GM18909 (cell line): Measurements from ENCODE around the gene ZNF280C.
"Not testable (repeated sequence)": the region's sequence is repeated elsewhere in the genome, so short reads cannot be mapped to it uniquely, and the experiment has no call there.

Experiments
- ATAC-seq: cut with Tn5 transposase; IDR thresholded peaks from one replicate; pipeline ENCODE4 v1.9.1; 2021; ENCODE audit warnings: mild to moderate bottlenecking; ENCODE audit not compliant: unreplicated experiment, poor library complexity

Gene ZNF280C

GRCh38 chrX:130263016-130263415, 5.7 kb downstream of the ZNF280C start:
- no peak for ATAC-seq

DNA sequence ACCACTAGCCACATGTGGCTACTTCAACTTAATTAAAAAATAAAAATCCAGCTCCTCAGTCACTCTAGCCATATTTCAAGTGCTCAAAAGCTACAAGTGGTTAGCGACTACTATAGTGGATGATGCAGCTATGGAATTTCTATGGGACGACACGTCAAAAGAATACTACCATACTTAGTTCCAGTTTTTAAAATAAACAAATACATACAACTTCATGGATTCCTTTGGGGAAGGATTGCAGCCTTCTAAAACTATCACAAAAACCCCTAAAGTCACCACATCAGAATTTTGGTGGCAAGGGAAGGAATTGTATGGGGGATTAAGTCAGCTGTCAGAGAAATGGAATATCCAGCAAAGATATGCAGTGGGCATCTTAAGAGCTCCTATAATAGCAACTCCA, 6.5 kb downstream of the ZNF280C start:
- no peak for ATAC-seq

GRCh38 chrX:130261296-130261893, 7.3 kb downstream of the ZNF280C start:
- ATAC-seq, result no peak

GRCh38 chrX:130260316-130260715, 8.4 kb downstream of the ZNF280C start:
- no peak for ATAC-seq

DNA sequence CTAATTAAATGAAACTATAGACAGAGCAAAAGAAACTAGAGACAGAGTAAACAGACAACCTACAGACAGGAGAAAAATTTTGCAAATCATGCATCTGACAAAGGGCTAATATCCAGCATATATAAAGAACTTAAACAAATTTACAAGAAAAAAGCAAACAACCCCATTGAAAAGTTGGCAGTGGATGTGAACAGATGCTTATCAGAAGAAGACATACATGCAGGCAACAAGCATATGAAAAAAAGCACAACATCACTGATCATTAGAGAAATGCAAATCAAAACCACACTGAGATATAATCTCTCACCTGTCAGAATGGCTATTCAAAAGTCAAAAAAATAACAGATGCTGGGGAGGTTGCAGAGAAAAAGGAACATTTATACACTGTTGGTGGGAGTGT, 14.8 kb downstream of the ZNF280C start:
- no peak for ATAC-seq

DNA sequence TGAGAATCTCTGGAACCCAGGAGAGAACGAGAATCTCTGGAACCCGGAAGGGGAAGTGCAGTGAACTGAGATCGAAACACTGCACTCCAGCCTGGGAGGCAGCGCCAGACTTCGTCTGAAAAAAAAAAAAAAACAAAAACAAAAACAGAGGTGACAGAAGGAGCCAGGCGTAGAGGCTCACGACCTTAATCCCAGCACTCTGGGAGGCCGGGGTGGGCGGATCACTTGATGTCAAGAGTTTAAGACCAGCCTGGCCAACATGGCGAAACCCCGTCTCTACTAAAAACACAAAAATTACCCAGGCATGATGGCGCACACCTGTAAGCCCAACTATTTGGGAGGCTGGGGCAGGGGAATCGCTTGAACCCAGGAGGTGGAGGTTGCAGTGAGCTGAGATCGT, 17.0 kb downstream of the ZNF280C start:
- ATAC-seq, result no peak

DNA sequence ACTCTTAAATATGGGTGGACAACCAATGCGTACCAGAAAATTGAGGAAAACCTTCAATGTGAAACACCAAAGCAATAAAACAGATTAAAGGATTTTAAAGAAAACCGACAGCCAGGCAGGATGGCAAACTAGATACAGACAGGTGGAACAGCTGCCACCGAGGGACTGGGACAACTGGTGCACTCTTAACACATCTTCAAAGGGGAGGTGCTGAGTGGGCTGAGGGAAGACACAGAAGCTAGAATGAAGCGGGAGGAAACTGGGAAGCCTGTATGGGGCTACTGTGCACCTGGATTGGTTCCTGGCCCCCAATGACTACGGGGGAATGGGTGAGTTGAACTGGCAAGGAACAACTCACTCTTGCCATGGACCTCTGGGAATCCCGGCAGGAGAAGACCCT, 20.7 kb downstream of the ZNF280C start:
- ATAC-seq, result no peak

DNA sequence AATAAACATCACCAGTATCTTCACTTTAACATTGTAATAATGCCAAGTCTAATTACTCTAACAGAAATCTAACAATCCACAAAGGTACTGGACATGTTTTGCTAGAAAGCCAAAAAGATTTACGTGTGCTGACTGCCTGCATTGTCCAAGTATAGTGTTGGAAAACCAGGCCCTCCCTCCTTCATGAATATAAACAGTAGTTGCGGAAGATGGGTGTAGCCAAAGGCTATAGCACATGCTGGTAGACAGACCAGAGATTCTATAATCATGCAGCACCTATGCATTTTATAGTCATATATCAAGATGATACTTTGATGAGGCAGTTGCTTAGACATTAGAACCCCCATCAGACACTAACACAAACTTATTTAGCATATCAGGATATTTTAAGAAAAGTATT, 22.6 kb downstream of the ZNF280C start:
- no peak for ATAC-seq

DNA sequence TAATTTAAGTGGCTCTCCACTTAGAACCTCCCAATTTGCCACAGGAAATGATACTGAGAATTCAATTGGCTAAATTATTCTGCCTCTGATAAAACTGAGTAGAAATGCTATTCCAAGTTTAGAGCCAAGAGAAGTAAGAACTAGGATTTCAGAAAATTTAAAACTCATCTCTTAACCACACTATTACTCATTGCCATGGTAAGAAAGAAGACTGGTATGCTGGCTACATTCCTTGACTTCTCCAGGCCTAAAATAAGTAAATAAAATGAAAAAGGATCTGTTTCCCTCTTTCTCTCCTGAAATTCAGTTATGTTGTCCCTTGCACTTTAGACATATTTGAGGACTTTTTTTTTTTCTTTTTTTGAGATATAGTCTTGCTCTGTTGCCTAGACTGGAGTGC, 23.3 kb downstream of the ZNF280C start:
- ATAC-seq, result no peak

DNA sequence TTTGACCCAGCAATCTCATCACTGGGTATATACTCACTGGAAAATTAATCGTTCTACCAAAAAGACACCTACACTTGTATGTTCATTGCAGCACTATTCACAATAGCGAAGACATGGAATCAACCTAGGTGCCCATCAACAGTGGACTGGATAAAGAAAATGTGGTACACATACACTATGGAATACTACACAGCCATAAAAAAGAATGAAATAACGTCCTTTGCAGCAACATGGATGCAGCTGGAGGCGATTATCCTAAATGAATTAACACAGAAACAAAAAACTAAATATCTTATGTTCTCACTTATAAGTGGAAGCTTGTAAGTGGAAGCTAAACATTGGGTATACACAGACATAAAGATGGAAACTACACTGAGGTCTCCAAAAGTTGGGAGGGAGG, 37.5 kb downstream of the ZNF280C start:
- ATAC-seq, result not testable (repeated sequence)

DNA sequence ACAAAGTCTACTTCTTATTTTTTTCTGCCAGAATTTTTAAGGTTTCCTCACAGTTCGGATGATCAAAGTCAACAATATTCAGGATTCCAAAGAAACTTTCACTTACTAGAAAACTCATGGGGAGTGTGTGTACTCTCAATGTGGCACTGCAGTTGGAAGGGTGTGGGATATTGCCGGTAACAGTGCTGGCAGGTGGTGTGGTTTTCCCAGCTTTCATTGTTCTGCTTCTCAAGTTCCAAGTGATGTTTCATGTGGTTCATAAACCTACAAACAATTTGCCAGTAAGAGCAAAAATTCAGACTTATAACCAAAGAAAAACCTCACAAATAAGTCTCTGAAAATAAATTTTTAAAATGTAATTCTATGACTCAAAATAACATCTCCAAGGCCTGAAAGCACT, 39.8 kb downstream of the ZNF280C start:
- ATAC-seq, result no peak

GRCh38 chrX:130224810-130225209, 43.9 kb downstream of the ZNF280C start:
- ATAC-seq, result no peak

DNA sequence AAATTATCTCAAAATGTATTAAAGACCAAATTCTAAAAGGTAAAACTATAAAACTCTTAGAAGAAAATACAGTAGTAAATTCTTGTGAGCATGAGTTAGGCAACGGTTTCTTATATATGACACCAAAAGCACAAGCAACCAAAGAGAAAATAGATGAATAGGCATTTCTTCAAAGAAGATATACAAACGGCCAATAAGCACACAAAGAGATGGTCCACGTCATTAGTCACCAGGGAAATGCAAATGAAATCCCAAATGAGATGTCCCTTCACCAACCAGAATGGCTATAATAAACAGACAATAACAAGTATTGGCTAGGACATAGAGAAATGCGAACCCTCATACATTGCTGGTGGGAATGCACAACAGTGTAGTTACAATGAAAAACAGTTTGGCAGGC, 52.4 kb downstream of the ZNF280C start:
- ATAC-seq, result no peak

DNA sequence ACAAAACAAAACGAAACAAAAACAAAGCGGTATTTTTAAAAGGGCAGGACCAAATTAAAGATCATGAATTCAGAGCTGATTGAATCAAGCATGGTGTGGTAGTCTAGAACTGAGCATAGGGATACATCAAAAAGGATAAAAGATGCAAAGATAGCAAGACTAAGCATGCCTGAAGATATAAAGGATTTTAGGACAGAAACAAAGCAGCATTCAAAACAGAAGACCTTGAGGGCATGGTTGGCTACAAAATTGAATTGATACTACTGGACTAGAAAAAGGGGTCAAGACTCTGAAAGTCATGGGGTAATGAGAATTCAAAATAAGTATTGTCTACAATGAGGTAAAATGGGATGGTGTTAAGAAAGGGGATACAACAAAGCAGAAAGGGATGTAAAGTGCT, 55.3 kb downstream of the ZNF280C start:
- no peak for ATAC-seq

DNA sequence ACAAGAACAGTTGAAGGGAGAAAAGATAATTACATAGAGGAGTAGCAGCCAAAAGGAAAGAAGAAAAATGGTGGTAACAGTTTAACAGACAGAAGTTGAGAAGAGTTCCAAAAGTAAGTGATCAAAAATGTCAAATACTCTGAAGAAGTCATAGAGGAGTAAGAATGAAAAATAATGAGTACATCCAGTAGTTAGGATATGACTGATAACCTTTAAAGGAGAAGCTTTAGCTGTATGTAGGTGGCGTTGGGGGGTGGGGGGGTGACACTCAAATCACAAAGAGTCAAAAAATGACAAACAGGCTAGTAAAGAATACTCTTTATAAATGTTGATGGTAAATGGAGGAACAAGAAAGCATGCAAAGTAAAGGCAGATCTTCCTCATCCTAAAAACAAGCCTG, 56.3 kb downstream of the ZNF280C start:
- no peak for ATAC-seq

DNA sequence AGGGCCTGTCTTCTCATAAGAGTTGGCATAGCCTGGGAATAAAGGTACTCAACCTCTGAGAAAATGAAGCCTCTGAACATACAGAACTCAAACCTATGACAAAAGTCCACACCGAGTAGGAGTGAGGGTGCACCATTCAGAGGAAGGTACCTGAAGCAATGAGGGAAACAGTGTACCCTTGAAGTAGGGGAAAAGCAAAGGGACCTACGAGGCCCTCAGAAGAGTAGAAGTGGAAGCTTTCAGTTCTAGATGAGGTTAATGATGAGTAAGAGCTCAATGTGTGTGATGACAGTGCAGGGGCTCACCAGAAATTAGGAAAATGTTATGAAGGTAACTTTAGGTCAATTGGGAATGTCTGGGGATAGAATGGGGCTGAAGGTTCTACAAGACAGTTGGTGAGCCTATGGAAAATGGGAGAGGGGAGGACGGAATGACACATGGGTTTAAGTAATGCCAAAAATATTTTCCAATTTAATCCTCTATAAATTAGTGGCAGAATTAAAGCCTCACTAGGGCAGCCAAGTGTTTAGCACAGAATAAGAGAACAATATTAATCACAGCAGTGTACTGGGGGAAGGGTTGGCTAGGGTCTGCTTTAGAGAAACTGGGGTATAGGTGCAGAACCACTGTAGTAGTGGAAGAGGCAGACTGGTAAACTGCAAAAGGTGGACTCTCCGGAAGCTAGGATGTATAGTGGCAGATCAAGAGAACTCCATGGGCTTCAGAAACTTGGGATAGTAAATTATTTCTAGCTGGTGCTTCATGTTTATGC, 57.1 kb downstream of the ZNF280C start:
- no peak for ATAC-seq

- no peak for ATAC-seq
Observed at GRCh38 chrX:130204647-130205046, 64.1 kb downstream of the ZNF280C start.

- no peak for ATAC-seq
Observed at GRCh38 chrX:130197464-130197863, 71.2 kb downstream of the ZNF280C start.

DNA sequence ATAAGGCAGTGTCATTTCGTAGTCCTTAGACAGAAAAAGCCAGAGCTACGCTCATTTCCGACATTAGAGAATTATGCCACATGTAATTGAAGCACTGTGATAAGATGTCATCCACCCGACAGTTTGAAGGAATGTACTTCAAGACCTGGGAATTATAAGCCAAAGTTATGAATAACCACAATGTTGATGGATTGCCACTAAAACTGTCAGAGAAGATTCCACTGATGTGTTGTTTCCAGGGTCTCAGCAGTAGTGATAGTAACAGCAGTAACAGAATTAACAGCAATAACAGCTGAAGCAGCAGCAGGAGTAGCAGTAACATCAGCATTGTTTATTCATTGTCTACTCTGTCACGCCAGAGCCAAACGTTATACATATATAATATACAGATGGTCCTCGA, 72.2 kb downstream of the ZNF280C start:
- ATAC-seq, result no peak

GRCh38 chrX:130190801-130191200, 77.9 kb downstream of the ZNF280C start:
- ATAC-seq, result no peak

GRCh38 chrX:130186651-130187050, 82.0 kb downstream of the ZNF280C start:
- ATAC-seq, result no peak

- ATAC-seq, result no peak
Observed at GRCh38 chrX:130184857-130185256, 83.8 kb downstream of the ZNF280C start.
